ENCODE results near the gene CYB561D1.

CYB561D1 gene

DNA sequence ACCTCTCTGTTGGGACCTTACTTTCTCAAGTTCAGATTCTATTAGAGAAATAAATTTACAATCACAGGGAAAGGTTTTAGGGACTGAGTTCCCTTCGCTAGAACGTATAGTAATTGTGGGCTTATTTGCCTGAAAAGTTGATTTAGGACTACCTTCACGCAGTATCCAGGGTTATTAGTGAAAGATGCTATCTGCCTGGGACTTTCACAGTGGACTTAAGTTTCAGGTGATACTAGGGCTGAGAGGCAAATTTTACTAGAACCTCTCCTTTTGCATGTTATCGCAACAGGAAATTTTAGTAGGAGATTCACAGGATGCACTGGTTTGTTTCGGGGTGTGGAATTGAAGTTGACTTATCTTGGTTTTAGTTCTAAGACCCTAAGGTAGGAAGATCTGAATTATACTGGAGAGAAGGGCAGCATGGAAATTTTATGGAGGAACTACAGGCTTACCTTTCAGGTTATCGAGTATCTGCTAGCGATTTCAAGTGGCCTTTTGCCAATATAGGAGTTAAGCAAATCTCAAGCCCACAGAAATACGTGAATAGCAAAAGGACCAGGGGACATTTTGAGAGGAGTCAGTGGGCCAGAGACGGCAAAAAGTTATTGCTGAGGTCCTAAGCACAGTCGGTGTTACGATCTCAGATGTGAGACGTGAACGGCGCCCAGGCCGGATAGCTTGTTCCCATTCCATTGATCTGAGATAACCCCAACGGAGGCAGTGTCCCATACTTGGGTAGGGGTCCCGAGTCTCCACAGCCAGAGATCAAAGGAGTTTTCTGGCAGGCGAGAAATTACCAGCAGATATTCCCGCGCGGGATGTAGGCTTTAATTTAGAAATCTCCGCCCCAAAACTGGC is 53.8 kb downstream of the CYB561D1 start:
- no peak for DNase-seq (ENCODE audit: low read depth, low spot score)

DNA sequence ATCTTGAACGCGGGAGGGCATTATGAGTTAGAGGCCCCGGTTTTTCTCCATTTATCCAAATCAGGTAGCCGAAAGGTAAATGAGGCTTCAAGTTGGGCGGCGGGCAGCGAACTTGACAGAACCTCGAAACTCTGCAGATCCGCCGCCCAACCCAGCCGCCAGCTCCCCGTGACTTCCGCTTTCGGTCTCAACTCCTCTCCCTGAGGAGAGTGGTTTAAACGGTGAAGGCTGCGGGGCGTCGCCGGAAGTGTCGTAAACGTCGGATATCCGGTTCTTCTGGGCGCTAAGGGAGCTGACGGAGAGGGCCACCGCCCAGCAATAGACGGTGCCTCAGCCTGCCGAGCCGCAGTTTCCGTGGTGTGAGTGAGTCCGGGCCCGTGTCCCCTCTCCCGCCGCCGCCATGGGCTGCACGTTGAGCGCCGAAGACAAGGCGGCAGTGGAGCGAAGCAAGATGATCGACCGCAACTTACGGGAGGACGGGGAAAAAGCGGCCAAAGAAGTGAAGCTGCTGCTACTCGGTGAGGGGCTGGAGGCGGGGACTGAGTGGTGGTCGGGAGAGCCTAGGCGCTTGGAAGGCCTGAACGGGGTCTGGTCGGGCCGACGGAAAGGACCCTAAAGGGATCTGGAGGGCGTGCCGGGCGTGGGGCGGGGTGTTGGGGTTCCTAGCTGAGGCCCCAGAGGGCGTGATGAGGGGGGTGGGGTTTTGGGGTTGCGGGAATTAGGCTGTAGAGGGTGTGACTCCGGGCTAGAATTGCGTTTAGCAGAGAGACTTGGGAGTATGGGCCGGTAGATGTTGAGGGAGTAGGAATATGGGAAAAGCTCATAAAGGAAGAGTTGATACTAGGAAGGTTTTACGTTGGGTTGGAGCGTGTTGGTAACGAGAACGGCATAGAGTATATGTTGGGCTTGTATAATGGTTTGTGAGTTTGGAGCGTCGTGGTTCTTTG is 54.7 kb downstream of the CYB561D1 start, which contains the start of gene GNAI3:
GNAI3 (plus strand) TSS at position 295 of the 947 bp plus-strand sequence; CDS start at position 401, 106 bp downstream.
- DNase-seq (ENCODE audit: low read depth, low spot score), result peak; percentile 83

All from brain pericyte (primary cell).